Mesodermal cell (in vitro differentiated cells): ENCODE results near the gene SLC4A8.
"Not testable (repeated sequence)": the region's sequence is repeated elsewhere in the genome, so short reads cannot be mapped to it uniquely, and the experiment has no call there.

Experiments used
- H3K27ac ChIP-seq: 2 replicates; pipeline ENCODE4 v1.7.0; 2013; ENCODE audit warnings: mild to moderate bottlenecking, low read depth, low read length, moderate library complexity; ENCODE audit not compliant: severe bottlenecking
- H3K36me3 ChIP-seq: 2 replicates; pipeline ENCODE4 v1.7.1; 2013; ENCODE audit warnings: mild to moderate bottlenecking, low read length, moderate library complexity; ENCODE audit not compliant: control insufficient read depth, insufficient read depth
- H3K4me1 ChIP-seq: one replicate; pipeline ENCODE4 v1.7.1; 2013; ENCODE audit warnings: mild to moderate bottlenecking, low read length; ENCODE audit not compliant: insufficient read depth, control insufficient read depth, poor library complexity, severe bottlenecking
- H3K4me3 ChIP-seq: 2 replicates; pipeline ENCODE4 v1.7.0; 2013; ENCODE audit warnings: low read length, control low read depth, mild to moderate bottlenecking; ENCODE audit not compliant: insufficient read depth, poor library complexity, severe bottlenecking; ENCODE audit errors: extremely low read depth
- H3K9me3 ChIP-seq: 2 replicates; pipeline ENCODE4 v1.7.1; 2013; ENCODE audit warnings: mild to moderate bottlenecking, low read length, moderate library complexity; ENCODE audit not compliant: control insufficient read depth
- WGBS, 2 experiments: methylation state at CpG; one replicate each; pipeline ENCODE4 v1.1.5; 2013; ENCODE audit warnings: missing lambda C conversion rate in 2 of 2; ENCODE audit not compliant: insufficient coverage in 2 of 2; 5-methylcytosine and 5-hydroxymethylcytosine counted together

SLC4A8 gene

GRCh38 chr12:51450806-51451205 lies 26.2 kb downstream of the SLC4A8 start:
- no peaks in the 10 kb centered on the region for H3K9me3 ChIP-seq
- peaks cover 2% of the 10 kb centered on the region for H3K4me1 ChIP-seq
- no peak overlapping the region for H3K27ac ChIP-seq
- no peak overlapping the region for H3K4me3 ChIP-seq
- 86 to 95% methylated on average over 8 to 11 of the region's 11 CpGs for WGBS, 2 experiments
- H3K36me3 ChIP-seq, result no peaks in the 10 kb centered on the region

GRCh38 chr12:51454016-51454415 lies 29.4 kb downstream of the SLC4A8 start:
- not testable (repeated sequence) for H3K4me3 ChIP-seq, H3K9me3 ChIP-seq, H3K4me1 ChIP-seq, H3K36me3 ChIP-seq, H3K27ac ChIP-seq
- WGBS, 2 experiments, result 91 to 94% methylated on average over 4 to 5 of the region's 7 CpGs

GRCh38 chr12:51455050-51455449 lies 30.4 kb downstream of the SLC4A8 start:
- H3K36me3 ChIP-seq, H3K4me3 ChIP-seq, H3K9me3 ChIP-seq, H3K27ac ChIP-seq, H3K4me1 ChIP-seq: not testable (repeated sequence)
- WGBS, 2 experiments, result 71 to 72% methylated on average over 2 to 3 of the region's 6 CpGs

- Histone ChIP-seq H3K4me1 (no peaks in the 10 kb centered on the region), H3K36me3 (peaks cover 8% of the 10 kb centered on the region), H3K27ac (no peak overlapping the region), H3K9me3 (no peaks in the 10 kb centered on the region), H3K4me3 (no peak overlapping the region)
Observed at GRCh38 chr12:51458635-51459034, 34.0 kb downstream of the SLC4A8 start.

DNA sequence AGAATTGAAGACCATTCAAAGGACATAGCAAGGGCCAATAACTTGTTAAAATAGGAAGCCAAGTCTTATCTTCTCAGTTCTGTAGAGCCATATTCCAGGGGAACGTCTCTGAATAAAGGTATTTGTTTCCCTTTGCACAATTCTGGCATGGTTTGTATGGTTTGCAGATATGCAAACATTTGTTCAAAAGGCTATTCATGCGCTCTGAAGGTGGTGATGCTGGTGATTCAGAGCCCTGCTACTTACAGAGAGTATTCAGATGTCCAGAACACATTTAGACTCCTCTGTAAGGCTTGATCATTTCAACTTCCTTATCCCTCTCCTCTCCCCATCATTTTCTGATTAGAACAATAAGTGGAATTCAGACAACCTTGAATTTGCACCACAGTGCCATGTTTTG lies 35.9 kb downstream of the SLC4A8 start:
- Histone ChIP-seq H3K9me3 (no peaks in the 10 kb centered on the region), H3K36me3 (peaks cover 8% of the 10 kb centered on the region), H3K27ac (no peak overlapping the region), H3K4me1 (no peaks in the 10 kb centered on the region), H3K4me3 (no peak overlapping the region)
- 100% methylated on average over 2 of the region's 2 CpGs for WGBS, 2 experiments

DNA sequence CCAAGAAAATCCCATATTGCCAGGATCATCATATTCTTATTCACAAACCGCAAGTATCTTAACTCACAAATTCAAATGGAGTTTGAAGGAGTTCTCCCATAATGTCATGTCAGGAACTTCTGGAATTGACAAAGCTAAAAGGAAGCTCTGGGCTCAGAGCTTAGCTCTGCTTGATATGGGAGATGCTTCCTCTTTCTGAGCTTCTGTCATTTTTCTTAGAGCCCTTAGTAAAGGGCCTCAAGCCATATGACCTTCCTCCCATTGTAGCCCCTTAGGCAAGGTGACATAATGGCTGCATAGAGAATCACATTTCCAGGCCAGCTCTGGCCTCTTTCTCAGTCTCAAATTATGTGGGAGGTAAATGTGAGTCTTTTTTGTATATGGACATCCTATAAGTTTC lies 40.9 kb downstream of the SLC4A8 start:
- H3K36me3 ChIP-seq, result peaks cover 8% of the 10 kb centered on the region

DNA sequence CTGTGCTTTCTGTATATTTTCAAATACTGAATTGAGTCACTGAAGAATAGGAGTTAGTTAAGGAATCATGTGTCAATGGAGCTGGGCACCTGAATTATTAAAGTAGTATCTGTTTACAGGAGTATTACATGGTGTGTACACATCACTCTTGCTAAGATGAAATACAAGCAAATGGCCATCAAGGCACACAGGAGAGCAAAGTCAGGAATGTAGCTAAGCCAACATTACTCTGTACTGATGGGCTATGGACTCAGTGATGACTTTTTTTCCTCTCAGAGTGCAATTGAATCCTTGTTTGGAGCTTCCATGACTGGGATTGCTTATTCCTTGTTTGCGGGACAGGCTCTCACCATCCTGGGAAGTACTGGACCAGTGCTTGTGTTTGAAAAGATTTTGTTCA lies 45.5 kb downstream of the SLC4A8 start:
- Histone ChIP-seq H3K9me3 (no peaks in the 10 kb centered on the region), H3K36me3 (no peaks in the 10 kb centered on the region), H3K4me1 (no peaks in the 10 kb centered on the region), H3K4me3 (no peak overlapping the region), H3K27ac (no peak overlapping the region)
- 100% methylated on average over 1 of the region's 1 CpG; no CpG with 5 or more reads in 1 of the 2 experiments for WGBS, 2 experiments

More for the DNA sequence above, 40.9 kb downstream of the SLC4A8 start:
- no peak overlapping the region for H3K27ac ChIP-seq
- no peak overlapping the region for H3K4me3 ChIP-seq
- WGBS, 2 experiments, result no CpG with 5 or more reads among the region's 1 CpG
- H3K4me1 ChIP-seq, result no peaks in the 10 kb centered on the region
- no peaks in the 10 kb centered on the region for H3K9me3 ChIP-seq

DNA sequence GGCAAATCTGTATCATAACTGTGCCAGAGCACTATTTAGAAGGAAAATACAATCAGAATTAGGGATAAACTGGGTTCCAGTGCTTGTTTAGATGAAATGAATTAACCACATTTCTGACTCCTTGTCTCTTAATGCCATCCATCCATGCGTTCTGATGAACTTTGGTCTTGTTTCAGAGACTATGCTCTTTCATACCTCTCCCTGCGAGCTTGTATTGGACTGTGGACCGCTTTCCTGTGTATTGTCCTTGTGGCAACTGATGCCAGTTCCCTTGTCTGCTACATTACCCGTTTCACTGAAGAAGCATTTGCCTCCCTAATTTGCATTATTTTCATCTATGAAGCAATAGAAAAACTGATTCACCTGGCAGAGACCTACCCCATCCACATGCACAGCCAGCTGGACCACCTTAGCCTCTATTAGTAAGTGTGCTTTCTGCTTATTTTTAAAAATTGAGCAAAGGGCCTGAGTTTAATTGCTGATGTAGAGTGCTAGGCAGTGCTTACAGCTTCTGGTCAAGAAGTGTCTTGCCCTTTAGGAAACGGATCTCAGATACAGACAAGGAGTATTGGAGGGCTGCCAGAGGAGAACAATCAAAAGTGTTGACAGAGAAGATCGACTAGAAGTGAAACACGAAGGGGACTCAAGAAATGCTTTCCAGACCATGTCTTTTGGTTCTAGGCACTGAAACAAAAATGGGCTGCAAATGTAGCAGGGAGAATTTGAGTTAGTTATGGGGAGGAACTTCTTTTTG lies 46.7 kb downstream of the SLC4A8 start:
- no peak overlapping the region for H3K4me3 ChIP-seq
- no peaks in the 10 kb centered on the region for H3K36me3 ChIP-seq
- no peaks in the 10 kb centered on the region for H3K9me3 ChIP-seq
- 91 to 93% methylated on average over 7 of the region's 7 CpGs for WGBS, 2 experiments
- H3K27ac ChIP-seq, result no peak overlapping the region
- no peaks in the 10 kb centered on the region for H3K4me1 ChIP-seq

DNA sequence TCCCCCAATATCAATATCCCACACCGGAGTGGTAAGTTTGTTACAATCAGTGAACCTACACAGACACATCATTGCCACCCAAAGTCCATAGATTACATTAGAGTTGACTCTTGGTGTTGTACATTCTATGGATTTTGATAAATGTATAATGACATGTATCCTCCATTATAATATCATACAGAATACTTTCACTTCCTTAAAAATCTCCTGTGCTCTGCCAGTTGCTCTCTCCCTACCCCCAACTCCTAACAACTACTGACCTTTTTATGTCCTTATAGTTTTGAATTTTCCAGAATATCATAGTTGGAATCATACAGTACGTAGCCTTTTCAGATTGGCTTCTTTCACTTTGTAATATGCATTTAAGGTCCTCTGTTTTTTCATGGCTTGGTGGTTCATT lies 48.4 kb downstream of the SLC4A8 start:
- Histone ChIP-seq H3K36me3 (no peaks in the 10 kb centered on the region), H3K4me1 (no peaks in the 10 kb centered on the region), H3K4me3 (no peak overlapping the region), H3K27ac (no peak overlapping the region), H3K9me3 (no peaks in the 10 kb centered on the region)
- no CpG with 5 or more reads among the region's 2 CpGs for WGBS, 2 experiments

DNA sequence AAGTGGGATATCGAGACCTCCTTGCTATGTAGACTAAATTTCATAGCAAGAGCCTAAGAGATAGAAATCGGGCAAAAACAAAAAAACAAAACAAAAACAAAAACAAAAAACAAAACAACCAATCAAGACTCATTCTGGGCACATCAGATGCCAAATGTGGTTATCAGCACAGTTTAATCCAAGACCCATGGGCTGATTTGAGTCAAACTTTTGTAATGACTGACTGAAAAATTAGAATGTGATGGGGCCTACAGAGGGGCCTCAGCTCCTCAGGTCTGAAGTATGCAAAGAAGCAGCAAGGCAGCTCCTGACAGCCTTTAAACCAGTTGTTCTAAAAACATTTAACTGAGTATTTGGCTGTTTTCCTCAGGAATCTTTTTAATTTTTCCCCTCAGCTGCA lies 49.3 kb downstream of the SLC4A8 start:
- no peak overlapping the region for H3K27ac ChIP-seq
- H3K4me3 ChIP-seq, result no peak overlapping the region
- no peaks in the 10 kb centered on the region for H3K9me3 ChIP-seq
- H3K4me1 ChIP-seq, result no peaks in the 10 kb centered on the region
- WGBS, 2 experiments, result 60% methylated on average over 1 of the region's 2 CpGs; no CpG with 5 or more reads in 1 of the 2 experiments
- H3K36me3 ChIP-seq, result no peaks in the 10 kb centered on the region

DNA sequence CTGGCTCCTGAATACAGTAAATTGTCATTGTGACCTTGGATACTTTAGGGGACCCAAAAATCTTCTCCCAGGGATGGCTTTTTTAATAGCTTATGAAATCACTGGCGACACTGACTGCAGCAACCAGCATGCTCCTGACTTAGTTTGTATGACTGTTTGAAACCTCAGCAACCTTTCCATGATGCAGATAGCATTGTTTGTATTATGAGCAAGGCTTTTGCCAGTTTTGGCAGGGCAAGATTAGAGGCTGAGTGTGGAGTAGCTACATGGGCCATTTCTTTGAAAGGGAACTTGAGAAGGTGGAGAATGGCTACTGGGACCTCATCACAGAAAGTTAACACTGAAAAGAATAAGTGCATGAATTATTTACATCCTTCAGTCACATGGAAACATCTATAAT lies 50.9 kb downstream of the SLC4A8 start:
- H3K27ac ChIP-seq, result no peak overlapping the region
- no peaks in the 10 kb centered on the region for H3K36me3 ChIP-seq
- WGBS, 2 experiments, result 88 to 100% methylated on average over 1 of the region's 1 CpG
- H3K9me3 ChIP-seq, result no peaks in the 10 kb centered on the region
- H3K4me1 ChIP-seq, result no peaks in the 10 kb centered on the region
- no peak overlapping the region for H3K4me3 ChIP-seq
